Retinal pigment epithelial cell (primary cell): ENCODE measurements around the gene ZBTB6.
"Not testable (repeated sequence)": the region's sequence is repeated elsewhere in the genome, so short reads cannot be mapped to it uniquely, and the experiment has no call there.

Experiments
- DNase-seq: peaks from one replicate; pipeline ENCODE4 v3.0.0-alpha.2; 2010; ENCODE audit warnings: low read depth
- H3K4me3 ChIP-seq: 2 replicates; pipeline ENCODE4 v1.5.1; 2011; ENCODE audit warnings: mild to moderate bottlenecking, low read length, control low read depth, moderate library complexity
- CTCF ChIP-seq: conservative IDR thresholded peaks from 2 replicates; pipeline ENCODE4 v1.5.1; 2011; ENCODE audit warnings: low read depth, low read length, control low read depth, inconsistent platforms

ZBTB6 gene

GRCh38 chr9:122929796-122930354 lies 16.8 kb upstream of the ZBTB6 start:
- DNase-seq, result no peak
- no peak for TF ChIP-seq CTCF
- H3K4me3 ChIP-seq, result no peak overlapping the region

- no peak overlapping the region for H3K4me3 ChIP-seq
- no peak for DNase-seq
- no peak for TF ChIP-seq CTCF
These were observed 10.8 kb upstream of the ZBTB6 start for GRCh38 chr9:122923947-122924346.

GRCh38 chr9:122922713-122923112 lies 9.6 kb upstream of the ZBTB6 start:
- DNase-seq, result no peak
- no peak overlapping the region for H3K4me3 ChIP-seq
- no peak for TF ChIP-seq CTCF

- H3K4me3 ChIP-seq, result no peak overlapping the region
- DNase-seq, result no peak
- no peak for TF ChIP-seq CTCF
These were observed 5.2 kb upstream of the ZBTB6 start for GRCh38 chr9:122918310-122918709.

GRCh38 chr9:122912671-122912963 lies 506 bp downstream of the ZBTB6 start:
- DNase-seq, result no peak
- no peak for TF ChIP-seq CTCF
- H3K4me3 ChIP-seq, result peak overlapping the region; percentile 87

GRCh38 chr9:122906122-122906521 lies 7.0 kb downstream of the ZBTB6 start:
- not testable (repeated sequence) for H3K4me3 ChIP-seq, DNase-seq

- no peak for TF ChIP-seq CTCF
- DNase-seq, result peak; percentile 99
- H3K4me3 ChIP-seq, result peak within 1 kb of the TSS; percentile 92
These were observed 8.1 kb downstream of the ZBTB6 start, which contains the start of gene RC3H2 for GRCh38 chr9:122904823-122905710. Gene RC3H2, minus strand, starts transcription at chr9:122905359. Its CDS starts 7,850 bp downstream, at chr9:122897509.
